Suprapubic skin (tissue), 4 donors: ENCODE measurements around the gene ETV7. TPM values are rescaled to one million over a fixed set of nuclear protein-coding genes. Genes with fewer than 3 reads are reported as not detected.

Experiments
- DNase-seq, 2 donors: peaks; one replicate each; pipeline ENCODE4 v3.0.0-alpha.2; 2019; ENCODE audit warnings: low spot score in 2 of 2
- H3K27ac ChIP-seq: fragments of 200-600 bp; sonication (generic); one replicate; pipeline ENCODE4 v1.5.1; 2019
- H3K27me3 ChIP-seq: fragments of 200-600 bp; sonication (generic); one replicate; pipeline ENCODE4 v1.5.1; 2019
- H3K36me3 ChIP-seq: fragments of 200-600 bp; sonication (generic); one replicate; pipeline ENCODE4 v1.5.1; 2019
- H3K4me1 ChIP-seq: fragments of 200-600 bp; sonication (generic); one replicate; pipeline ENCODE4 v1.5.1; 2019
- H3K4me3 ChIP-seq: fragments of 200-600 bp; sonication (generic); one replicate; pipeline ENCODE4 v1.5.1; 2019; ENCODE audit warnings: mild to moderate bottlenecking
- H3K9me3 ChIP-seq: fragments of 200-600 bp; sonication (generic); one replicate; pipeline ENCODE4 v1.5.1; 2019
- CTCF ChIP-seq, 2 donors: fragments of 200-600 bp in 1 of 2; fragments of 450-650 bp in 1 of 2; sonication (generic) in 1 of 2; IDR thresholded peaks; one replicate each; pipeline ENCODE4 v1.5.1; 2016 to 2019; ENCODE audit warnings: antibody characterized with exemption in 2 of 2, mild to moderate bottlenecking in 1 of 2, moderate library complexity in 1 of 2
- EP300 ChIP-seq: sonication (generic); formaldehyde crosslinking; IDR thresholded peaks from one replicate; pipeline ENCODE4 v1.6.1; 2017; ENCODE audit warnings: antibody characterized with exemption
- POLR2A ChIP-seq, 2 donors: fragments of 450-650 bp; IDR thresholded peaks; one replicate each; pipeline ENCODE4 v1.6.1; 2017; ENCODE audit warnings: antibody characterized with exemption in 2 of 2, mild to moderate bottlenecking in 2 of 2, moderate library complexity in 2 of 2
- POLR2AphosphoS5 ChIP-seq, 3 donors: sonication (generic); formaldehyde crosslinking; IDR thresholded peaks; one replicate each; pipeline ENCODE4 v1.6.1; 2017; ENCODE audit warnings: antibody characterized with exemption in 3 of 3
- WGBS: methylation state at CpG from one replicate; pipeline ENCODE4 v1.1.5; 2018; 5-methylcytosine and 5-hydroxymethylcytosine counted together
- total RNA-seq, 4 donors: library from RNA; depleted of rRNA; stranded (reverse); fragments of >200 nt; gene quantifications; one replicate each; pipeline ENCODE4 v1.1.0, GENCODE V29; 2016

Gene ETV7
- total RNA-seq, 4 donors from 2014 or later = 5.9 to 13.0 (median 9.5) TPM

DNA sequence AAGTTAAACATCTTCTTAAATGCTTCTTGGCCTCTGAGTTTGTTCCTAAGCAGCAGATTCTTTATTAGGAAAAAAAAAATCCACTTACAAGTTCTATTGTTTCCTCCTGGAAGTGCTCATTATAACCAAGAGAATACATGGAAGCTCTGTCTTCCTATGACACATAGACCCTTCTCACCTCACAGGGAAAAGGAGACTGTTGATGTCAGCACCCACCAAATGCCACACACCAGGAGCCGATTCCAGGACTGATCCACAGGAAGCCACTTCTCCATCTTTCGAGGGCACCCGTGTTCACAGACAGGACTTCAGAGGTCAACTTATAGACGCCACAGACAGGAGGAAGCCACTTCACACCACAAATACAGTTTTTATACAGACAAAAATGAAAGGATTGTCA is 37.4 kb downstream of the ETV7 start:
- no peak for TF ChIP-seq POLR2AphosphoS5 (IDR thresholded peaks at IDR 0.05)
- TF ChIP-seq EP300 = no peak
- TF ChIP-seq POLR2A (IDR thresholded peaks at IDR 0.05) = no peak
- TF ChIP-seq CTCF (IDR thresholded peaks at IDR 0.05) = no peak
- 88% methylated on average over 4 of the region's 4 CpGs for WGBS
- H3K4me1 ChIP-seq = no peaks in the 10 kb centered on the region
- no peaks in the 10 kb centered on the region for H3K9me3 ChIP-seq
- DNase-seq = no peak
- no peaks in the 10 kb centered on the region for H3K36me3 ChIP-seq
- no peaks in the 10 kb centered on the region for H3K27me3 ChIP-seq
- no peak overlapping the region for H3K4me3 ChIP-seq
- H3K27ac ChIP-seq = peak overlapping the region; percentile 8

- no peak for DNase-seq
- Histone ChIP-seq H3K27ac (no peak overlapping the region), H3K9me3 (no peaks in the 10 kb centered on the region), H3K36me3 (no peaks in the 10 kb centered on the region), H3K4me1 (no peaks in the 10 kb centered on the region), H3K4me3 (no peak overlapping the region), H3K27me3 (no peaks in the 10 kb centered on the region)
- TF ChIP-seq POLR2A (IDR thresholded peaks at IDR 0.05) (no peak), EP300 (no peak), CTCF (IDR thresholded peaks at IDR 0.05) (no peak), POLR2AphosphoS5 (IDR thresholded peaks at IDR 0.05) (no peak)
- 48% methylated on average over 6 of the region's 6 CpGs for WGBS
Observed at GRCh38 chr6:36349240-36349639, 38.2 kb downstream of the ETV7 start.

- H3K27me3 ChIP-seq = no peaks in the 10 kb centered on the region
- H3K4me1 ChIP-seq = no peaks in the 10 kb centered on the region
- no peak for TF ChIP-seq EP300
- no peak for TF ChIP-seq CTCF (IDR thresholded peaks at IDR 0.05)
- no peak for TF ChIP-seq POLR2AphosphoS5 (IDR thresholded peaks at IDR 0.05)
- no peak for TF ChIP-seq POLR2A (IDR thresholded peaks at IDR 0.05)
- no peaks in the 10 kb centered on the region for H3K9me3 ChIP-seq
- H3K4me3 ChIP-seq = no peak overlapping the region
- H3K36me3 ChIP-seq = no peaks in the 10 kb centered on the region
- 86% methylated on average over 4 of the region's 4 CpGs for WGBS
- no peak overlapping the region for H3K27ac ChIP-seq
- DNase-seq = no peak
Observed at GRCh38 chr6:36347621-36348020, 39.8 kb downstream of the ETV7 start.

DNA sequence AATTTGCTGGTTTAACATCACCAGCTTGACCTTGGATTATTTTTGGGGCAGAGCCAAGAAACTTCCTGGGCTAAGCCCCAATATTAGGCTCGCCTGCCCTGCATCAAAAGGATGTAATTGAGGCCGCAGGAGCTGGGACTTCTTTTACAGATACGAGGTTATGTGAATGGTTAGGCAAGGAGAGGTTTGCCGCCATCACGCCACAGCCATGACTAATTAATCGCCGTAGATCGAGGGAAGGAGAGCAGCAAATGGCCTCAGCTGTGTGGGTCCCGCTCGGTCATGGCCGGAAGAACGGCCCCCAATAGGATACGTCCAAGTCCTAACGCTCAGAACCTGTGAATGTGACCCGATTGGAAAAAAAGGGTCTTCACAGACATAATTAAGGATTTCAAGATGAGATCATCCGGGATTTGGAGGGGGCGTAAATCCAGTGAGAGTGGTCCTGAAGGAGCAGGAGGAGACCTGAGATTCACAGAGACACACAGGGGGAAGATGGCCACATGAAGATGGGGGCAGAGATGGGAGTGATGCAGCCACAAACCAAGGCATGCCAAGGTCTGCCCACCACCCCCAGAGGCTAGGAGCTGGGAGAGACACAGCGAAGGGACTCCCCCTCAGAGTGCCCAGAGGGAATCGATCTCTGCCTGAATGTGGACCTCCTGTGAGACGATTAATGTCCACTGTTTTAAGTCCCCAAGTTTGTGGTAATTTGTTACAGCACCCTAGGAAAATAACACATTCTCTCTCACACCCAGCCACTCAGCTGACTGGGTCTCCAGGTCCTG is 40.8 kb downstream of the ETV7 start:
- no peak for TF ChIP-seq POLR2AphosphoS5 (IDR thresholded peaks at IDR 0.05)
- no peak for TF ChIP-seq POLR2A (IDR thresholded peaks at IDR 0.05)
- TF ChIP-seq EP300 = no peak
- no peaks in the 10 kb centered on the region for H3K36me3 ChIP-seq
- H3K4me1 ChIP-seq = no peaks in the 10 kb centered on the region
- no peak overlapping the region for H3K27ac ChIP-seq
- H3K27me3 ChIP-seq = no peaks in the 10 kb centered on the region
- no peak for DNase-seq
- 94% methylated on average over 20 of the region's 20 CpGs for WGBS
- H3K9me3 ChIP-seq = no peaks in the 10 kb centered on the region
- no peak overlapping the region for H3K4me3 ChIP-seq

GRCh38 chr6:36345681-36346466 is 41.6 kb downstream of the ETV7 start:
- H3K36me3 ChIP-seq = no peaks in the 10 kb centered on the region
- H3K9me3 ChIP-seq = no peaks in the 10 kb centered on the region
- H3K27me3 ChIP-seq = no peaks in the 10 kb centered on the region
- H3K4me1 ChIP-seq = peaks cover 4% of the 10 kb centered on the region
- no peak overlapping the region for H3K4me3 ChIP-seq
- TF ChIP-seq POLR2A (IDR thresholded peaks at IDR 0.05) (no peak), POLR2AphosphoS5 (IDR thresholded peaks at IDR 0.05) (no peak), EP300 (no peak), CTCF (IDR thresholded peaks at IDR 0.05) (no peak)
- 71% methylated on average over 13 of the region's 13 CpGs for WGBS
- no peak overlapping the region for H3K27ac ChIP-seq
- DNase-seq = no peak
